IMR-90 (cell line): ENCODE data around the gene KRT79. TPM values are rescaled to one million over a fixed set of nuclear protein-coding genes. Genes with fewer than 3 reads are reported as not detected.

Experiments
- ATAC-seq: fragments of 200-7000 bp; cut with Tn5 transposase; 2 replicates; pipeline ENCODE4 v1.9.1; 2020; ENCODE audit warnings: low read depth, mild to moderate bottlenecking, moderate library complexity
- BruUV-seq: library from RNA; stranded (reverse); fragments of 400-500 nt; replicated peaks from 2 replicates; lab custom pipeline; 2021; lab: Mats Ljungman, UMichigan
- CTCF ChIA-PET: fragments of 300-600 bp; formaldehyde crosslinking; extraction: SDS; loops from one replicate; lab custom pipeline; 2021; ENCODE audit warnings: antibody characterized with exemption; lab: Yijun Ruan, JAX
- POLR2A ChIA-PET: fragments of 300-600 bp; sonication (Branson Sonifier 250); formaldehyde crosslinking; loops from one replicate; lab custom pipeline; 2022; ENCODE audit warnings: antibody characterized with exemption; ENCODE audit not compliant: unreplicated experiment; lab: Charles Lee
- DNase-seq: peaks from one replicate; pipeline ENCODE4 v3.0.0; 2013
- H2AFZ ChIP-seq: replicated peaks from 2 replicates; pipeline ENCODE3; 2013; ENCODE audit warnings: low read length, mild to moderate bottlenecking; ENCODE audit not compliant: poor library complexity
- H2AK5ac ChIP-seq: 2 replicates; pipeline ENCODE4 v1.6.1; 2013; ENCODE audit warnings: low read depth, low read length, inconsistent platforms
- H2AK9ac ChIP-seq: replicated peaks from 2 replicates; pipeline ENCODE3; 2013; ENCODE audit warnings: mild to moderate bottlenecking, low read depth, low read length, moderate library complexity; ENCODE audit not compliant: poor library complexity
- H2BK120ac ChIP-seq: 2 replicates; pipeline ENCODE4 v1.6.1; 2013; ENCODE audit warnings: low read depth, low read length, inconsistent platforms
- H2BK15ac ChIP-seq: 3 replicates; pipeline ENCODE4 v1.6.1; 2013; ENCODE audit warnings: low read depth, low read length, inconsistent platforms
- H2BK20ac ChIP-seq: 2 replicates; pipeline ENCODE4 v1.6.1; 2013; ENCODE audit warnings: low read depth, mild to moderate bottlenecking, inconsistent platforms, low read length, moderate library complexity
- H2BK5ac ChIP-seq: 2 replicates; pipeline ENCODE4 v1.6.1; 2013; ENCODE audit warnings: mild to moderate bottlenecking, low read depth, low read length, inconsistent platforms; ENCODE audit not compliant: poor library complexity, severe bottlenecking
- H3K14ac ChIP-seq: replicated peaks from 2 replicates; pipeline ENCODE4 v1.6.1; 2013; ENCODE audit warnings: low read depth, low read length, inconsistent platforms
- H3K18ac ChIP-seq: 2 replicates; pipeline ENCODE4 v1.6.1; 2013; ENCODE audit warnings: low read depth, low read length, control low read depth
- H3K23ac ChIP-seq: 2 replicates; pipeline ENCODE4 v1.6.1; 2013; ENCODE audit warnings: low read depth, low read length, inconsistent platforms
- H3K27ac ChIP-seq: 2 replicates; pipeline ENCODE4 v1.5.1; 2013; ENCODE audit warnings: mild to moderate bottlenecking, control low read depth, low read length; ENCODE audit not compliant: insufficient read depth
- H3K27me3 ChIP-seq: 2 replicates; pipeline ENCODE4 v1.6.1; 2013; ENCODE audit warnings: low read length; ENCODE audit not compliant: control insufficient read depth, insufficient read depth
- H3K36me3 ChIP-seq: 2 replicates; pipeline ENCODE4 v1.6.1; 2013; ENCODE audit warnings: low read length, mixed read lengths; ENCODE audit not compliant: control insufficient read depth, insufficient read depth
- H3K4ac ChIP-seq: 2 replicates; pipeline ENCODE4 v1.6.1; 2013; ENCODE audit warnings: low read depth, low read length, inconsistent platforms
- H3K4me1 ChIP-seq: 2 replicates; pipeline ENCODE4 v1.6.1; 2013; ENCODE audit warnings: low read length, mixed read lengths; ENCODE audit not compliant: control insufficient read depth, insufficient read depth
- H3K4me2 ChIP-seq: 2 replicates; pipeline ENCODE4 v1.6.1; 2013; ENCODE audit warnings: low read depth, mild to moderate bottlenecking, control low read depth, low read length, moderate library complexity
- H3K4me3 ChIP-seq: 2 replicates; pipeline ENCODE4 v1.5.1; 2013; ENCODE audit warnings: low read depth, mild to moderate bottlenecking, control low read depth, low read length, moderate library complexity; ENCODE audit not compliant: insufficient read depth
- H3K56ac ChIP-seq: 2 replicates; pipeline ENCODE4 v1.6.1; 2013; ENCODE audit warnings: low read length, inconsistent platforms; ENCODE audit not compliant: insufficient read depth; ENCODE audit errors: extremely low read depth
- H3K79me1 ChIP-seq, 2 experiments: 2 replicates each; pipeline ENCODE4 v1.6.1; 2013; ENCODE audit warnings: low read length in 2 of 2, inconsistent platforms in 1 of 2, low read depth in 1 of 2
- H3K9ac ChIP-seq: 2 replicates; pipeline ENCODE4 v1.6.1; 2013; ENCODE audit warnings: low read depth, low read length, control low read depth
- H3K9me1 ChIP-seq: 2 replicates; pipeline ENCODE4 v1.6.1; 2013; ENCODE audit warnings: low read length, inconsistent platforms; ENCODE audit not compliant: insufficient read depth
- H3K9me3 ChIP-seq: 2 replicates; pipeline ENCODE4 v1.6.1; 2013; ENCODE audit warnings: low read length; ENCODE audit not compliant: control insufficient read depth, insufficient read depth
- H4K20me1 ChIP-seq: 2 replicates; pipeline ENCODE4 v1.6.1; 2013; ENCODE audit warnings: low read length, inconsistent platforms; ENCODE audit not compliant: insufficient read depth
- H4K5ac ChIP-seq: 2 replicates; pipeline ENCODE4 v1.6.1; 2013; ENCODE audit warnings: mild to moderate bottlenecking, low read depth, low read length, control low read depth
- H4K8ac ChIP-seq, 2 experiments: 2 replicates each; pipeline ENCODE4 v1.6.1; 2013; ENCODE audit warnings: low read depth in 2 of 2, low read length in 2 of 2, control low read depth in 1 of 2, inconsistent platforms in 1 of 2
- H4K91ac ChIP-seq: 2 replicates; pipeline ENCODE4 v1.6.1; 2013; ENCODE audit warnings: low read depth, low read length, inconsistent platforms; ENCODE audit not compliant: insufficient read depth
- BHLHE40 ChIP-seq: fragments of 150-350 bp; IDR thresholded peaks from 2 replicates; pipeline ENCODE4 v1.6.1; 2016; ENCODE audit warnings: mild to moderate bottlenecking, low read depth, low read length
- CEBPB ChIP-seq: IDR thresholded peaks from 2 replicates; pipeline ENCODE4 v1.6.1; 2012; ENCODE audit warnings: low read depth, low read length, improper control_type of control experiment
- CHD1 ChIP-seq: IDR thresholded peaks from 2 replicates; pipeline ENCODE4 v1.6.1; 2012; ENCODE audit warnings: low read depth, low read length, improper control_type of control experiment
- CTCF ChIP-seq: conservative IDR thresholded peaks from 2 replicates; pipeline ENCODE4 v1.5.1; 2012; ENCODE audit warnings: mild to moderate bottlenecking, low read depth, low read length, improper control_type of control experiment
- ELK1 ChIP-seq: fragments of 150-350 bp; IDR thresholded peaks from 2 replicates; pipeline ENCODE4 v1.6.1; 2016; ENCODE audit warnings: low read depth, mild to moderate bottlenecking, low read length, moderate library complexity, borderline replicate concordance
- FOS ChIP-seq: fragments of 150-350 bp; IDR thresholded peaks from 2 replicates; pipeline ENCODE4 v1.6.1; 2016; ENCODE audit warnings: low read depth, low read length
- MAFK ChIP-seq: IDR thresholded peaks from 2 replicates; pipeline ENCODE4 v1.6.1; 2012; ENCODE audit warnings: low read depth, low read length, improper control_type of control experiment
- MAZ ChIP-seq: IDR thresholded peaks from 2 replicates; pipeline ENCODE4 v1.6.1; 2012; ENCODE audit warnings: low read depth, mild to moderate bottlenecking, low read length, improper control_type of control experiment, moderate library complexity, borderline replicate concordance
- MXI1 ChIP-seq: IDR thresholded peaks from 2 replicates; pipeline ENCODE4 v1.6.1; 2012; ENCODE audit warnings: low read depth, mild to moderate bottlenecking, low read length, moderate library complexity, borderline replicate concordance
- NFE2L2 ChIP-seq: fragments of 150-350 bp; IDR thresholded peaks from 2 replicates; pipeline ENCODE4 v1.6.1; 2016; ENCODE audit warnings: low read depth, mild to moderate bottlenecking, low read length
- POLR2A ChIP-seq: IDR thresholded peaks from 2 replicates; pipeline ENCODE4 v1.6.1; 2012; ENCODE audit warnings: mild to moderate bottlenecking, low read depth, low read length
- RAD21 ChIP-seq: IDR thresholded peaks from 2 replicates; pipeline ENCODE4 v1.6.1; 2012; ENCODE audit warnings: low read length, improper control_type of control experiment
- RCOR1 ChIP-seq: IDR thresholded peaks from 2 replicates; pipeline ENCODE4 v1.6.1; 2012; ENCODE audit warnings: mild to moderate bottlenecking, low read length, improper control_type of control experiment; ENCODE audit not compliant: insufficient replicate concordance
- RFX5 ChIP-seq: IDR thresholded peaks from 2 replicates; pipeline ENCODE4 v1.8.0; 2012; ENCODE audit warnings: low read depth, mild to moderate bottlenecking, low read length, moderate library complexity
- SMC3 ChIP-seq: fragments of 150-350 bp; IDR thresholded peaks from 2 replicates; pipeline ENCODE4 v1.6.1; 2016; ENCODE audit warnings: low read depth, mild to moderate bottlenecking, antibody characterized with exemption, low read length, moderate library complexity
- USF2 ChIP-seq: fragments of 150-350 bp; IDR thresholded peaks from 2 replicates; pipeline ENCODE4 v1.6.1; 2017; ENCODE audit warnings: mild to moderate bottlenecking, antibody characterized with exemption, low read length, low read depth
- WGBS, 2 experiments: methylation state at CpG; one replicate each; pipeline versions ENCODE4 v1.1.5 to v1.1.7; 2013; ENCODE audit warnings: missing lambda C conversion rate in 2 of 2; ENCODE audit not compliant: insufficient read length in 1 of 2; ENCODE audit errors: extremely low coverage in 2 of 2; 5-methylcytosine and 5-hydroxymethylcytosine counted together
- dilution Hi-C: fragments of 300-500 bp; cut with HindIII; formaldehyde crosslinking; loops from one replicate; pipeline ENCODE4 v1.14.3; 2018; ENCODE audit warnings: low sequenced_read_pairs; ENCODE audit not compliant: unreplicated experiment
- in situ Hi-C: fragments of 300-500 bp; cut with MboI; formaldehyde crosslinking; loops from 3 replicates; pipeline ENCODE4 v1.14.3; 2019; ENCODE audit warnings: low sequenced_read_pairs, inconsistent platforms, mixed read lengths
- intact Hi-C: fragments of 100-400 bp; cut with micrococcal nuclease; formaldehyde crosslinking; loops from 2 replicates; pipeline ENCODE4 v1.10.0; 2022
- polyA plus RNA-seq, 3 experiments: library from polyadenylated mRNA; depleted of rRNA; stranded (reverse); fragments of >200 nt; gene quantifications; 2 replicates each; pipeline ENCODE4 v1.2.3, GENCODE V29; 2012; ENCODE audit warnings: low replicate concordance in 1 of 3
- total RNA-seq: library from RNA; depleted of rRNA; stranded (reverse); fragments of >200 nt; gene quantifications from 2 replicates; pipeline ENCODE4 v1.2.3, GENCODE V29; 2012

KRT79 gene
- total and polyA plus RNA-seq, 2 of the 4 experiments (the other 2 are of a cell fraction), result under 0.01 to 0.24 TPM

GRCh38 chr12:52805000-52805399 lies 29.1 kb downstream of the KRT79 start:
- no peaks in the 10 kb centered on the region for H4K20me1 ChIP-seq
- no peak overlapping the region for H2AFZ ChIP-seq
- H3K14ac ChIP-seq, result no peak overlapping the region
- no peak overlapping the region for H3K23ac ChIP-seq
- H2AK5ac ChIP-seq, result no peak overlapping the region
- no peak overlapping the region for H3K18ac ChIP-seq
- no TSS peak for BruUV-seq
- peaks cover 33% of the 10 kb centered on the region for H3K27me3 ChIP-seq
- no peaks in the 10 kb centered on the region for H3K9me3 ChIP-seq
- ChIA-PET CTCF (interaction anchor here (1.0 kb wide), 1 partner anchor 60 kb away, joined by 4 read pairs; no protein-coding TSS in a partner anchor), POLR2A (no interaction called here)
- H3K4ac ChIP-seq, result no peak overlapping the region
- no CpG with 5 or more reads among the region's 1 CpG for WGBS, 2 experiments
- no peak overlapping the region for H2BK20ac ChIP-seq
- no peak overlapping the region for H3K56ac ChIP-seq
- H3K9me1 ChIP-seq, result no peaks in the 10 kb centered on the region
- H4K5ac ChIP-seq, result no peak overlapping the region
- H4K8ac ChIP-seq, result no peak overlapping the region
- no peak overlapping the region for H3K9ac ChIP-seq
- intact Hi-C loops, result no loop called here
- dilution Hi-C loops, result no loop called here
- ATAC-seq (no peak), DNase-seq (no peak)
- H3K27ac ChIP-seq, result no peak overlapping the region
- no peaks in the 10 kb centered on the region for H3K79me1 ChIP-seq
- H3K36me3 ChIP-seq, result no peaks in the 10 kb centered on the region
- no peak overlapping the region for H4K91ac ChIP-seq
- no peak overlapping the region for H2BK120ac ChIP-seq
- no peak overlapping the region for H3K4me2 ChIP-seq
- no peaks in the 10 kb centered on the region for H3K4me1 ChIP-seq
- H2AK9ac ChIP-seq, result no peak overlapping the region
- TF ChIP-seq RFX5 (no peak), RAD21 (no peak), CEBPB (no peak), MXI1 (no peak), CTCF (no peak), MAZ (no peak), CHD1 (no peak), MAFK (no peak), POLR2A (no peak), NFE2L2 (no peak), SMC3 (no peak), RCOR1 (no peak), USF2 (no peak), ELK1 (no peak), BHLHE40 (no peak), FOS (no peak)
- no peak overlapping the region for H3K4me3 ChIP-seq
- no peak overlapping the region for H2BK5ac ChIP-seq
- no peak overlapping the region for H2BK15ac ChIP-seq
- in situ Hi-C loops, result no loop called here
